WI38 (cell line): Measurements from ENCODE around the gene CFAP100.

Experiments
- H3K4me3 ChIP-seq: 2 replicates; pipeline ENCODE4 v1.5.1; 2011; ENCODE audit warnings: low read depth, mild to moderate bottlenecking, control low read depth, low read length
- CTCF ChIP-seq: IDR thresholded peaks from 2 replicates; pipeline ENCODE4 v1.5.1; 2012; ENCODE audit warnings: low read depth, mild to moderate bottlenecking, control low read depth, low read length

CFAP100 gene

GRCh38 chr3:126485176-126485897, 90.6 kb downstream of the CFAP100 start:
- no peak for TF ChIP-seq CTCF
- no peak overlapping the region for H3K4me3 ChIP-seq

- no peak overlapping the region for H3K4me3 ChIP-seq
- TF ChIP-seq CTCF: no peak
These were observed 91.2 kb downstream of the CFAP100 start for GRCh38 chr3:126485956-126486355.
